ENCODE results near the gene MT4. TPM values are rescaled to one million over a fixed set of nuclear protein-coding genes. Genes with fewer than 3 reads are reported as not detected.

Gene MT4
- polyA plus RNA-seq, 2 of the 4 experiments (the other 2 are of a cell fraction): not detected

GRCh38 chr16:56610609-56611111, 45.8 kb downstream of the MT4 start:
- no peak for FAIRE-seq
- ChIA-PET POLR2A (interaction anchor here (3.1 to 10.8 kb wide), 3 partner anchors 13 to 73 kb away, joined by 23 to 185 read pairs (median 33); partner anchors contain the start of gene MT1X), CTCF (interaction anchor here (0.6 to 19.7 kb wide), 11 partner anchors 10 to 184 kb away, joined by 3 to 340 read pairs (median 3); partner anchors contain the start of genes MT1A, MT1B, MT1E and MT1F)
- DNase-seq (ENCODE audit: low read depth in 1 of 2, low spot score in 1 of 2): no peak
- ATAC-seq: no peak
- Histone ChIP-seq H3K4me3 (no peak overlapping the region), H3K9me3 (no peaks in the 10 kb centered on the region), H3K4me1 (peaks cover 70% of the 10 kb centered on the region), H3K4me2 (peak overlapping the region; percentile 81), H3K27ac (peak overlapping the region; percentile 93 to 96)
- 75% methylated on average over 2 of the region's 2 CpGs for WGBS (ENCODE audit: missing lambda C conversion rate)
- TF ChIP-seq TP53 (CRISPR knock-in tag; IDR thresholded peaks at IDR 0.05) (no peak), EHF (CRISPR knock-in tag; IDR thresholded peaks at IDR 0.05) (no peak), RNF2 (IDR thresholded peaks at IDR 0.05; ENCODE audit: borderline replicate concordance, low read depth) (no peak), BCL3 (IDR thresholded peaks at IDR 0.05) (no peak), KDM1A (IDR thresholded peaks at IDR 0.05; ENCODE audit: low read depth) (peak; percentile 73; the same call in 1 of the 2 replicates), POLR2A (IDR thresholded peaks at IDR 0.05; ENCODE audit: low read length) (no peak), TFCP2L1 (CRISPR knock-in tag; IDR thresholded peaks at IDR 0.05) (no peak), HEYL (CRISPR knock-in tag; IDR thresholded peaks at IDR 0.05) (no peak), CTCF (IDR thresholded peaks at IDR 0.05) (no peak), MAFK (IDR thresholded peaks at IDR 0.05; ENCODE audit: partially characterized antibody) (no peak), ZSCAN20 (CRISPR knock-in tag; IDR thresholded peaks at IDR 0.05) (no peak), ZFP36 (IDR thresholded peaks at IDR 0.05; ENCODE audit: borderline replicate concordance, partially characterized antibody) (peak; percentile 70), SREBF2 (IDR thresholded peaks at IDR 0.05) (no peak)

- H3K4me1 ChIP-seq: peaks cover 63% of the 10 kb centered on the region
- ChIA-PET CTCF (interaction anchor here (0.6 to 19.7 kb wide), 9 partner anchors 10 to 184 kb away, joined by 3 to 340 read pairs (median 4); partner anchors contain the start of genes MT1A, MT1B and MT1F), POLR2A (interaction anchor here (0.8 to 10.8 kb wide), 3 partner anchors 16 to 73 kb away, joined by 3 to 185 read pairs (median 33); partner anchors contain the start of gene MT1X)
- H3K9me3 ChIP-seq: no peaks in the 10 kb centered on the region
- ATAC-seq (no peak), DNase-seq (ENCODE audit: low read depth in 1 of 2, low spot score in 1 of 2) (peak in 1 of 2 experiments; percentile 36), FAIRE-seq (no peak)
- peak overlapping the region; percentile 93 to 96 for H3K27ac ChIP-seq
- WGBS (ENCODE audit: missing lambda C conversion rate): 70% methylated on average over 2 of the region's 2 CpGs
- peak overlapping the region; percentile 81 for H3K4me2 ChIP-seq
- no peak for TF ChIP-seq RNF2 (IDR thresholded peaks at IDR 0.05; ENCODE audit: borderline replicate concordance, low read depth)
- no peak for TF ChIP-seq FOSB (CRISPR knock-in tag; IDR thresholded peaks at IDR 0.05)
- TF ChIP-seq MYC (IDR thresholded peaks at IDR 0.05; ENCODE audit: borderline replicate concordance, low read length): no peak
- TF ChIP-seq FOSL2 (IDR thresholded peaks at IDR 0.05): no peak
- TF ChIP-seq FOSL2 (CRISPR knock-in tag; IDR thresholded peaks at IDR 0.05): no peak
- no peak for TF ChIP-seq HEYL (CRISPR knock-in tag; IDR thresholded peaks at IDR 0.05)
- no peak overlapping the region for H3K4me3 ChIP-seq
Measured at GRCh38 chr16:56611281-56611833, 46.5 kb downstream of the MT4 start.

GRCh38 chr16:56613706-56614105, 48.8 kb downstream of the MT4 start:
- no peak for FAIRE-seq

More at GRCh38 chr16:56613706-56614105, 48.8 kb downstream of the MT4 start:
- ChIA-PET CTCF (interaction anchor here (1.5 to 19.7 kb wide), 4 partner anchors 10 to 88 kb away, joined by 3 to 340 read pairs (median 8); partner anchors contain the start of genes MT1A, MT1B and MT1F), POLR2A (no interaction called here)
- no peak for TF ChIP-seq CHD2 (IDR thresholded peaks at IDR 0.05; ENCODE audit: low read length, partially characterized antibody)
- no peak for TF ChIP-seq CEBPB (IDR thresholded peaks at IDR 0.05)
- no peak for TF ChIP-seq CBX2 (IDR thresholded peaks at IDR 0.05; ENCODE audit: borderline replicate concordance, low read depth)
- no peak for TF ChIP-seq HOXA7 (CRISPR knock-in tag; IDR thresholded peaks at IDR 0.05)
- TF ChIP-seq TP53 (CRISPR knock-in tag; IDR thresholded peaks at IDR 0.05): no peak
- no peak for TF ChIP-seq POLR2A (IDR thresholded peaks at IDR 0.05; ENCODE audit: low read length)
- TF ChIP-seq ZFP36 (IDR thresholded peaks at IDR 0.05; ENCODE audit: borderline replicate concordance, partially characterized antibody): no peak
- no peak for TF ChIP-seq SREBF2 (IDR thresholded peaks at IDR 0.05)
- TF ChIP-seq MAFK (IDR thresholded peaks at IDR 0.05; ENCODE audit: partially characterized antibody): no peak
- no peak for TF ChIP-seq HEYL (CRISPR knock-in tag; IDR thresholded peaks at IDR 0.05)
- TF ChIP-seq KDM5A (IDR thresholded peaks at IDR 0.05): no peak
- TF ChIP-seq MAZ (IDR thresholded peaks at IDR 0.05; ENCODE audit: borderline replicate concordance, low read depth, low read length): no peak
- TF ChIP-seq RFX5 (IDR thresholded peaks at IDR 0.05): no peak
- TF ChIP-seq MYC (IDR thresholded peaks at IDR 0.05; ENCODE audit: borderline replicate concordance, low read length): no peak
- no peak for TF ChIP-seq ZC3H11A (IDR thresholded peaks at IDR 0.05)
- no peak for TF ChIP-seq HDAC2 (IDR thresholded peaks at IDR 0.05)
- no peak for TF ChIP-seq ELK1 (IDR thresholded peaks at IDR 0.05; ENCODE audit: low read depth, low read length)
- TF ChIP-seq ZNF302 (CRISPR knock-in tag; IDR thresholded peaks at IDR 0.05): no peak
- no peak for TF ChIP-seq HOXB5 (CRISPR knock-in tag; IDR thresholded peaks at IDR 0.05)
- Histone ChIP-seq H3K4me2 (peak overlapping the region; percentile 38; the same call in 1 of the 3 replicates), H3K4me3 (no peak overlapping the region), H3K27ac (peak overlapping the region in 1 of 2 experiments; percentile 7; a peak in 3 of 6 replicates), H3K9me3 (no peaks in the 10 kb centered on the region), H3K4me1 (peaks cover 46% of the 10 kb centered on the region)
- ATAC-seq (no peak), DNase-seq (ENCODE audit: low read depth in 1 of 2, low spot score in 1 of 2) (no peak)

All from A549 (cell line).